Measurements from ENCODE around the gene DLG2.

DLG2 gene

GRCh38 chr11:83957038-83957900 is 1669.9 kb downstream of the DLG2 start:
- H3K4me3 ChIP-seq (ENCODE audit: low read length): no peak overlapping the region
- no peak for DNase-seq (ENCODE audit: low read depth, low spot score)

- DNase-seq (ENCODE audit: low read depth, low spot score): no peak
- H3K4me3 ChIP-seq (ENCODE audit: low read length): no peak overlapping the region
These were observed 1670.9 kb downstream of the DLG2 start for GRCh38 chr11:83956119-83956697.

- no peak overlapping the region for H3K4me3 ChIP-seq (ENCODE audit: low read length)
- DNase-seq (ENCODE audit: low read depth, low spot score): no peak
These were observed 1672.4 kb downstream of the DLG2 start for GRCh38 chr11:83954780-83955179.

GRCh38 chr11:83951521-83951920 is 1675.6 kb downstream of the DLG2 start:
- no peak overlapping the region for H3K4me3 ChIP-seq (ENCODE audit: low read length)
- no peak for DNase-seq (ENCODE audit: low read depth, low spot score)

- H3K4me3 ChIP-seq (ENCODE audit: low read length): no peak overlapping the region
- DNase-seq (ENCODE audit: low read depth, low spot score): no peak
These were observed 1678.9 kb downstream of the DLG2 start for GRCh38 chr11:83948200-83948599.

GRCh38 chr11:83945976-83946375 is 1681.2 kb downstream of the DLG2 start:
- H3K4me3 ChIP-seq (ENCODE audit: low read length): no peak overlapping the region
- DNase-seq (ENCODE audit: low read depth, low spot score): no peak

GRCh38 chr11:83941050-83941449 is 1686.1 kb downstream of the DLG2 start:
- no peak overlapping the region for H3K4me3 ChIP-seq (ENCODE audit: low read length)
- no peak for DNase-seq (ENCODE audit: low read depth, low spot score)

- DNase-seq (ENCODE audit: low read depth, low spot score): no peak
- H3K4me3 ChIP-seq (ENCODE audit: low read length): no peak overlapping the region
These were observed 1689.0 kb downstream of the DLG2 start for GRCh38 chr11:83938148-83938547.

GRCh38 chr11:83933008-83933407 is 1694.1 kb downstream of the DLG2 start:
- H3K4me3 ChIP-seq (ENCODE audit: low read length): no peak overlapping the region
- no peak for DNase-seq (ENCODE audit: low read depth, low spot score)

GRCh38 chr11:83927422-83927821 is 1699.7 kb downstream of the DLG2 start:
- DNase-seq (ENCODE audit: low read depth, low spot score): no peak
- H3K4me3 ChIP-seq (ENCODE audit: low read length): no peak overlapping the region

- DNase-seq (ENCODE audit: low read depth, low spot score): no peak
- no peak overlapping the region for H3K4me3 ChIP-seq (ENCODE audit: low read length)
These were observed 1702.2 kb downstream of the DLG2 start for GRCh38 chr11:83924795-83925542.

- no peak for DNase-seq (ENCODE audit: low read depth, low spot score)
- H3K4me3 ChIP-seq (ENCODE audit: low read length): no peak overlapping the region
These were observed 1703.2 kb downstream of the DLG2 start for GRCh38 chr11:83923961-83924360.

- no peak overlapping the region for H3K4me3 ChIP-seq (ENCODE audit: low read length)
- DNase-seq (ENCODE audit: low read depth, low spot score): no peak
These were observed 1704.2 kb downstream of the DLG2 start for GRCh38 chr11:83922953-83923352.

- no peak for DNase-seq (ENCODE audit: low read depth, low spot score)
- H3K4me3 ChIP-seq (ENCODE audit: low read length): no peak overlapping the region
These were observed 1704.8 kb downstream of the DLG2 start for GRCh38 chr11:83922318-83922717.

- no peak overlapping the region for H3K4me3 ChIP-seq (ENCODE audit: low read length)
These were observed 1705.5 kb downstream of the DLG2 start for GRCh38 chr11:83921447-83922192.

GRCh38 chr11:83918476-83918875 is 1708.7 kb downstream of the DLG2 start:
- no peak overlapping the region for H3K4me3 ChIP-seq (ENCODE audit: low read length)
- DNase-seq (ENCODE audit: low read depth, low spot score): no peak

More at GRCh38 chr11:83921447-83922192, 1705.5 kb downstream of the DLG2 start:
- DNase-seq (ENCODE audit: low read depth, low spot score): no peak

- no peak for DNase-seq (ENCODE audit: low read depth, low spot score)
- H3K4me3 ChIP-seq (ENCODE audit: low read length): no peak overlapping the region
These were observed 1712.1 kb downstream of the DLG2 start for GRCh38 chr11:83914995-83915394.

GRCh38 chr11:83909579-83910534 is 1717.3 kb downstream of the DLG2 start:
- DNase-seq (ENCODE audit: low read depth, low spot score): no peak
- no peak overlapping the region for H3K4me3 ChIP-seq (ENCODE audit: low read length)
